SW 1271 (cell line): Measurements from ENCODE around the gene NUFIP1.
"Not testable (repeated sequence)": the region's sequence is repeated elsewhere in the genome, so short reads cannot be mapped to it uniquely, and the experiment has no call there.

Experiments used
- DNase-seq, 2 experiments: peaks; one replicate each; lab custom pipeline; 2025; lab: John Stamatoyannopoulos, UW

NUFIP1 gene

GRCh38 chr13:44920013-44920412 lies 69.3 kb downstream of the NUFIP1 start:
- no peak for DNase-seq

GRCh38 chr13:44919104-44919804 lies 70.0 kb downstream of the NUFIP1 start:
- no peak for DNase-seq

- DNase-seq, result peak; percentile 89 to 96
These were observed 70.8 kb downstream of the NUFIP1 start for GRCh38 chr13:44918326-44919103.

GRCh38 chr13:44917589-44918325 lies 71.5 kb downstream of the NUFIP1 start:
- DNase-seq, result peak; percentile 97 to 98

GRCh38 chr13:44912278-44913016 lies 76.8 kb downstream of the NUFIP1 start:
- no peak for DNase-seq

GRCh38 chr13:44908712-44909111 lies 80.6 kb downstream of the NUFIP1 start:
- no peak for DNase-seq

- DNase-seq, result no peak
These were observed 81.0 kb downstream of the NUFIP1 start for GRCh38 chr13:44908266-44908665.

GRCh38 chr13:44906713-44907112 lies 82.6 kb downstream of the NUFIP1 start:
- DNase-seq, result no peak

- DNase-seq, result no peak
These were observed 83.0 kb downstream of the NUFIP1 start for GRCh38 chr13:44906230-44906629.

- DNase-seq, result no peak
These were observed 83.7 kb downstream of the NUFIP1 start for GRCh38 chr13:44905556-44905955.

- DNase-seq, result no peak
These were observed 84.3 kb downstream of the NUFIP1 start for GRCh38 chr13:44904967-44905366.

GRCh38 chr13:44903574-44903985 lies 85.7 kb downstream of the NUFIP1 start:
- DNase-seq, result no peak

GRCh38 chr13:44902738-44903137 lies 86.5 kb downstream of the NUFIP1 start:
- no peak for DNase-seq

- no peak for DNase-seq
These were observed 89.3 kb downstream of the NUFIP1 start for GRCh38 chr13:44899967-44900366.

- DNase-seq, result not testable (repeated sequence)
These were observed 91.0 kb downstream of the NUFIP1 start for GRCh38 chr13:44898308-44898707.

GRCh38 chr13:44895953-44896335 lies 93.3 kb downstream of the NUFIP1 start:
- no peak for DNase-seq

GRCh38 chr13:44895264-44895952 lies 93.9 kb downstream of the NUFIP1 start:
- DNase-seq, result no peak

GRCh38 chr13:44894001-44894770 lies 95.1 kb downstream of the NUFIP1 start:
- DNase-seq, result no peak
